B cell (primary cell): ENCODE results near the gene CAMP. TPM values are rescaled to one million over a fixed set of nuclear protein-coding genes. Genes with fewer than 3 reads are reported as not detected.
"Not testable (repeated sequence)": the region's sequence is repeated elsewhere in the genome, so short reads cannot be mapped to it uniquely, and the experiment has no call there.

ENCODE experiments used
- ATAC-seq: fragments of 200-7000 bp; cut with Tn5 transposase; one replicate; pipeline ENCODE4 v1.10.0; 2021; ENCODE audit warnings: low read depth, mild to moderate bottlenecking, moderate number of reproducible peaks, moderate library complexity
- CTCF ChIA-PET: fragments of 350-600 bp; sonication (Branson Sonifier 250); formaldehyde crosslinking; loops from one replicate; lab custom pipeline; 2021; ENCODE audit warnings: antibody characterized with exemption, inconsistent platforms; lab: Charles Lee
- POLR2A ChIA-PET: fragments of 350-600 bp; sonication (Branson Sonifier 250); formaldehyde crosslinking; loops from one replicate; lab custom pipeline; 2021; ENCODE audit warnings: antibody characterized with exemption; lab: Charles Lee
- DNase-seq: peaks from one replicate; pipeline ENCODE4 v3.0.0; 2013
- H2AFZ ChIP-seq: 2 replicates; pipeline ENCODE4 v1.6.1; 2012; ENCODE audit warnings: mild to moderate bottlenecking, low read depth, low read length; ENCODE audit not compliant: insufficient read depth, poor library complexity, severe bottlenecking
- H3K27ac ChIP-seq, 2 donors: 1 replicate in 1 of 2; 2 replicates in 1 of 2; pipeline ENCODE4 v1.5.1; 2012 to 2013; ENCODE audit warnings: low read length in 2 of 2, mild to moderate bottlenecking in 2 of 2, moderate library complexity in 1 of 2
- H3K27me3 ChIP-seq, 4 experiments: fragments of 200-600 bp in 1 of 4; sonication (generic) in 1 of 4; replicated peaks in 1 of 4; 1 replicate in 2 of 4; 2 replicates in 2 of 4; pipeline versions ENCODE4 v1.6.1 to v1.7.0; 2013 to 2016; ENCODE audit warnings: low read length in 3 of 4, mild to moderate bottlenecking in 2 of 4, mixed read lengths in 1 of 4, moderate library complexity in 1 of 4; ENCODE audit not compliant: insufficient read depth in 4 of 4, control insufficient read depth in 3 of 4; ENCODE audit errors: control extremely low read depth in 1 of 4
- H3K36me3 ChIP-seq, 2 experiments: replicated peaks in 1 of 2; 1 replicate in 1 of 2; 2 replicates in 1 of 2; pipeline versions ENCODE4 v1.6.1 to v1.7.1; 2013; ENCODE audit warnings: low read length in 1 of 2; ENCODE audit not compliant: insufficient read depth in 2 of 2, control insufficient read depth in 1 of 2; ENCODE audit errors: control extremely low read depth in 1 of 2, extremely low read depth in 1 of 2
- H3K4me1 ChIP-seq, 2 donors: fragments of 200-600 bp in 1 of 2; sonication (generic) in 1 of 2; 1 replicate in 1 of 2; 2 replicates in 1 of 2; pipeline versions ENCODE4 v1.5.1 to v1.6.1; 2013 to 2017; ENCODE audit warnings: low read length in 2 of 2; ENCODE audit not compliant: control insufficient read depth in 2 of 2, insufficient read depth in 2 of 2
- H3K4me2 ChIP-seq: replicated peaks from 2 replicates; pipeline ENCODE3; 2012; ENCODE audit warnings: mild to moderate bottlenecking, low read depth, low read length; ENCODE audit not compliant: poor library complexity, severe bottlenecking
- H3K4me3 ChIP-seq, 5 experiments: fragments of 200-600 bp in 1 of 5; sonication (generic) in 1 of 5; 1 replicate in 3 of 5; 2 replicates in 2 of 5; pipeline versions ENCODE4 v1.5.1 to v1.7.0; 2011 to 2016; ENCODE audit warnings: low read length in 4 of 5, mild to moderate bottlenecking in 4 of 5, low read depth in 2 of 5, control low read depth in 1 of 5, moderate library complexity in 1 of 5; ENCODE audit not compliant: insufficient read depth in 1 of 5; ENCODE audit errors: control extremely low read depth in 1 of 5, extremely low read depth in 1 of 5
- H3K79me2 ChIP-seq: fragments of 200-600 bp; sonication (generic); one replicate; pipeline ENCODE4 v1.6.0; 2016; ENCODE audit warnings: low read length; ENCODE audit not compliant: control insufficient read depth, insufficient read depth
- H3K9ac ChIP-seq: fragments of 200-600 bp; sonication (generic); 2 replicates; pipeline ENCODE4 v1.6.1; 2017; ENCODE audit warnings: mild to moderate bottlenecking, low read length, moderate library complexity
- H3K9me3 ChIP-seq, 3 donors: one replicate each; pipeline versions ENCODE4 v1.6.1 to v1.7.1; 2013; ENCODE audit warnings: low read length in 2 of 3; ENCODE audit not compliant: control insufficient read depth in 2 of 3, insufficient read depth in 1 of 3; ENCODE audit errors: control extremely low read depth in 1 of 3
- H4K20me1 ChIP-seq: 2 replicates; pipeline ENCODE4 v1.6.0; 2012; ENCODE audit warnings: mild to moderate bottlenecking, low read length; ENCODE audit not compliant: insufficient read depth, control insufficient read depth, poor library complexity, severe bottlenecking
- H3K27ac Mint-ChIP-seq: one replicate; pipeline ENCODE4 v1.8.0; 2021; ENCODE audit warnings: mixed read lengths
- H3K27me3 Mint-ChIP-seq: one replicate; pipeline ENCODE4 v1.8.0; 2021; ENCODE audit warnings: mixed read lengths
- H3K4me1 Mint-ChIP-seq: one replicate; pipeline ENCODE4 v1.8.0; 2021; ENCODE audit warnings: mixed read lengths
- H3K4me3 Mint-ChIP-seq: one replicate; pipeline ENCODE4 v1.8.0; 2021; ENCODE audit warnings: mixed read lengths
- H3K9me3 Mint-ChIP-seq: one replicate; pipeline ENCODE4 v1.8.0; 2022; ENCODE audit warnings: mixed read lengths; ENCODE audit not compliant: insufficient read depth
- EZH2 ChIP-seq: IDR thresholded peaks from 2 replicates; pipeline ENCODE4 v1.6.1; 2012; ENCODE audit warnings: borderline replicate concordance, low read depth, mild to moderate bottlenecking, moderate library complexity, low read length; ENCODE audit not compliant: insufficient read depth, poor library complexity, severe bottlenecking
- WGBS: methylation state at CpG from one replicate; pipeline ENCODE4 v1.1.5; 2013; ENCODE audit warnings: missing lambda C conversion rate; ENCODE audit not compliant: insufficient coverage; 5-methylcytosine and 5-hydroxymethylcytosine counted together
- intact Hi-C: fragments of 100-400 bp; cut with micrococcal nuclease; formaldehyde crosslinking; loops from one replicate; pipeline ENCODE4 v1.10.0; 2022
- polyA plus RNA-seq: library from polyadenylated mRNA; depleted of rRNA; stranded (reverse); fragments of >200 nt; gene quantifications from 2 replicates; pipeline ENCODE4 v1.2.3, GENCODE V29; 2012
- total RNA-seq, 2 donors: library from RNA; stranded (reverse); fragments of 120-200 nt in 1 of 2; gene quantifications; 1 replicate in 1 of 2; 2 replicates in 1 of 2; pipeline versions ENCODE4 v1.2.3 to v1.2.4, GENCODE V29; 2013 to 2022
- TF ChIP-seq, protein P1 (sequence below): fragments of 200-600 bp; IDR thresholded peaks from one replicate; pipeline ENCODE4 v1.8.0; 2022; ENCODE audit warnings: antibody characterized with exemption, mild to moderate bottlenecking

The CAMP gene
- total and polyA plus RNA-seq, 2 donors (not counting 1 experiment from before 2014, with no cell fraction given): 0.30 TPM; not detected in 1

DNA sequence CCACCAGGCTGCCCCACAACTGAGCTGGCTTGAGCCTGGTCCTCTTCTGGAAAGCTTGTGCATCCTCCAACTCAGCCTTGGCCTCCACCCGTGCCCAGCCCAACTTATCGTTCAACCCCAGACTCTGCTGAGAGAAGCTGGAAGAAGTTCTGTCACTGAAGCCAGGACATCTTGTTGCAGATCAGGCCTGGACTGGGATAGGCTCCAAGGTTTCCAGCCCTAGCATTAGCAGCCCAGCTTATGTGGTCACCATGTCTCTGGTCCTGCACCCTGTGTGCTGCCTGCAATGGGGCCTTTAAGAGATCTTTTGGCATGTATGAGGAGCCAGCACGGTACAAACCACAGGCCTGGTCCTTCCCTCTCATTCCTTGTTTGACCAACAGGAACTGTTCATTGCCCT lies 15.2 kb upstream of the CAMP start:
- CTCF ChIA-PET: no interaction called here
- Histone ChIP-seq H4K20me1 (no peaks in the 10 kb centered on the region), H3K4me3 (no peak overlapping the region), H3K4me2 (no peak overlapping the region), H3K27ac (no peak overlapping the region), H3K9ac (no peak overlapping the region), H3K4me1 (no peaks in the 10 kb centered on the region), H3K36me3 (no peaks in the 10 kb centered on the region), H2AFZ (no peak overlapping the region), H3K9me3 (no peaks in the 10 kb centered on the region), H3K79me2 (no peaks in the 10 kb centered on the region), H3K27me3 (no peaks in the 10 kb centered on the region)
- no peak for TF ChIP-seq EZH2
- TF ChIP-seq, protein P1, sequence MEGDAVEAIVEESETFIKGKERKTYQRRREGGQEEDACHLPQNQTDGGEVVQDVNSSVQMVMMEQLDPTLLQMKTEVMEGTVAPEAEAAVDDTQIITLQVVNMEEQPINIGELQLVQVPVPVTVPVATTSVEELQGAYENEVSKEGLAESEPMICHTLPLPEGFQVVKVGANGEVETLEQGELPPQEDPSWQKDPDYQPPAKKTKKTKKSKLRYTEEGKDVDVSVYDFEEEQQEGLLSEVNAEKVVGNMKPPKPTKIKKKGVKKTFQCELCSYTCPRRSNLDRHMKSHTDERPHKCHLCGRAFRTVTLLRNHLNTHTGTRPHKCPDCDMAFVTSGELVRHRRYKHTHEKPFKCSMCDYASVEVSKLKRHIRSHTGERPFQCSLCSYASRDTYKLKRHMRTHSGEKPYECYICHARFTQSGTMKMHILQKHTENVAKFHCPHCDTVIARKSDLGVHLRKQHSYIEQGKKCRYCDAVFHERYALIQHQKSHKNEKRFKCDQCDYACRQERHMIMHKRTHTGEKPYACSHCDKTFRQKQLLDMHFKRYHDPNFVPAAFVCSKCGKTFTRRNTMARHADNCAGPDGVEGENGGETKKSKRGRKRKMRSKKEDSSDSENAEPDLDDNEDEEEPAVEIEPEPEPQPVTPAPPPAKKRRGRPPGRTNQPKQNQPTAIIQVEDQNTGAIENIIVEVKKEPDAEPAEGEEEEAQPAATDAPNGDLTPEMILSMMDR: no peak
- Mint-ChIP-seq H3K27ac (no peak overlapping the region), H3K27me3 (no peaks in the 10 kb centered on the region), H3K4me1 (no peaks in the 10 kb centered on the region), H3K4me3 (no peak overlapping the region), H3K9me3 (no peaks in the 10 kb centered on the region)
- WGBS: 100% methylated on average over 3 of the region's 3 CpGs
- intact Hi-C loops: no loop called here
- no peak for ATAC-seq
- POLR2A ChIA-PET: no interaction called here
- DNase-seq: no peak

DNA sequence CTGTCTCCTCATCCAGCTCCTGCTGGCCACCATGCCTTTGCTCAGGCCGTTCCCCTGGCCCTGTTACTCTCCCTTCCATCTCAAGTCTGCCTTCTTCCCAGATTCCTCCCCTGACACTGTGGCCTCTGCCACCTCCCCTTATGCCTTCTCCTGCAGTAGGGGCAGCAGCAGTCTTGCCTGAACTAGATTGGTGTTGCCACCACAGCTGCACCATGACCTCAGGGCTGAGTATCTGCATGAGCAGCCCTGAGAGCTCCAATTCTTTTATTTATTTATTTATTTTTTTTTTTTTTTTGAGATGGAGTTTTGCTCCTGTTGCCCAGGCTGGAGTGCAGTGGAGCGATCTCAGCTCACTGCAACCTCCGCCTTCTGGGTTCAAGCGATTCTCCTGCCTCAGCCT lies 13.8 kb upstream of the CAMP start:
- no peak for DNase-seq
- CTCF ChIA-PET: interaction anchor here (0.7 kb wide), 1 partner anchor 173 kb away, joined by 3 read pairs; no protein-coding TSS in a partner anchor
- no peak overlapping the region for H3K4me3 ChIP-seq
- no peaks in the 10 kb centered on the region for H3K79me2 ChIP-seq
- H3K4me1 ChIP-seq: no peaks in the 10 kb centered on the region
- H3K9ac ChIP-seq: no peak overlapping the region
- no peaks in the 10 kb centered on the region for H3K9me3 ChIP-seq
- Mint-ChIP-seq H3K9me3 (no peaks in the 10 kb centered on the region), H3K4me1 (no peaks in the 10 kb centered on the region), H3K4me3 (no peak overlapping the region), H3K27me3 (no peaks in the 10 kb centered on the region), H3K27ac (no peak overlapping the region)
- intact Hi-C loops: no loop called here
- TF ChIP-seq, protein P1: no peak
- TF ChIP-seq EZH2: no peak
- H3K27ac ChIP-seq: no peak overlapping the region
- H3K4me2 ChIP-seq: no peak overlapping the region
- no peaks in the 10 kb centered on the region for H4K20me1 ChIP-seq
- WGBS: 100% methylated on average over 4 of the region's 4 CpGs
- H3K36me3 ChIP-seq: no peaks in the 10 kb centered on the region
- POLR2A ChIA-PET: no interaction called here
- no peak for ATAC-seq
- H2AFZ ChIP-seq: no peak overlapping the region
- H3K27me3 ChIP-seq: no peaks in the 10 kb centered on the region

DNA sequence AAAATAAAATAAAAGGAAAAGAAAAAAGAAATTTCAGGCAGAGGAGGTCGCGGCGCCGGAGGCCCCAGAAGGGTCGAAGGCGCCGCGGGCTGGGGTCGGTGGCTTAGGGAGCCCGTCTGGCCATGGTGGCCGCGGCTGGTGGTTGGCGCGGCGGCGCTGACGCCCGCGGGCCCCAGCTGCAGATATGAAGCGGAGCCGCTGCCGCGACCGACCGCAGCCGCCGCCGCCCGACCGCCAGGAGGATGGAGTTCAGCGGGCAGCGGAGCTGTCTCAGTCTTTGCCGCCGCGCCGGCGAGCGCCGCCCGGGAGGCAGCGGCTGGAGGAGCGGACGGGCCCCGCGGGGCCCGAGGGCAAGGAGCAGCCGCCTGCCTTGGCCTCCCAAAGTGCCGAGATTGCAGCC lies 12.8 kb upstream of the CAMP start:
- CTCF ChIA-PET, H3K27me3 ChIP-seq, H3K4me3 ChIP-seq, H3K79me2 ChIP-seq, H3K9ac ChIP-seq, H3K4me1 Mint-ChIP-seq, POLR2A ChIA-PET, H3K9me3 Mint-ChIP-seq, ATAC-seq, H3K4me1 ChIP-seq, H3K9me3 ChIP-seq, H4K20me1 ChIP-seq, H3K36me3 ChIP-seq, H3K27ac ChIP-seq, intact Hi-C loops, H3K27ac Mint-ChIP-seq, H3K27me3 Mint-ChIP-seq, DNase-seq, H2AFZ ChIP-seq, H3K4me2 ChIP-seq, H3K4me3 Mint-ChIP-seq: not testable (repeated sequence)
- WGBS: 100% methylated on average over 2 of the region's 48 CpGs
